ENCODE results near the gene FAM200B.
"Not testable (repeated sequence)": the region's sequence is repeated elsewhere in the genome, so short reads cannot be mapped to it uniquely, and the experiment has no call there.

The FAM200B gene

DNA sequence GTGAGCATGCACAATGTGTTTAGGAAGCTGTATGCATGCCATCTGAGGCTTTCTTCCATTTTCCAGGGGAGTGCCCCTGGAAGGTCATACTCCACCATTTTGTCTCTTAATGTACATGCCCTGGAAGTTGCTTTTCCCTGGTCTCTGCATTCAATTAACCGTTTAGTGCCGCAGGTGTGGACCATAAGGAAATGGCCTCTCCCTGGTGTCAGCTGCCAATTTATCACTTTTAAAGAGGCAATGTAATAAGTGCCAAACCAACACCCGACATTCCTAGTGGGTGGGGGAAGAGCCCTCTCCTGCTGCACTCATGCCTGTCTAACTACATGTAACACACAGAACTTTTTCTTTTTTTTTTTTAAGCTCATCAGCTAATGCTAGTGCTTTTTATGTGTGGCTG lies 14.1 kb downstream of the FAM200B start:
- no peak for DNase-seq (ENCODE audit: low read depth in 2 of 2)

- no peak for DNase-seq (ENCODE audit: low read depth in 2 of 2)
Measured at GRCh38 chr4:15696866-15697265, 15.2 kb downstream of the FAM200B start.

- DNase-seq (ENCODE audit: low read depth in 2 of 2), result peak; percentile 4 to 10
Measured at GRCh38 chr4:15702941-15703403, 21.3 kb downstream of the FAM200B start, which contains the start of gene BST1. TSS of gene BST1 (plus strand) at chr4:15703065. CDS start at chr4:15703145, 80 bp downstream.

DNA sequence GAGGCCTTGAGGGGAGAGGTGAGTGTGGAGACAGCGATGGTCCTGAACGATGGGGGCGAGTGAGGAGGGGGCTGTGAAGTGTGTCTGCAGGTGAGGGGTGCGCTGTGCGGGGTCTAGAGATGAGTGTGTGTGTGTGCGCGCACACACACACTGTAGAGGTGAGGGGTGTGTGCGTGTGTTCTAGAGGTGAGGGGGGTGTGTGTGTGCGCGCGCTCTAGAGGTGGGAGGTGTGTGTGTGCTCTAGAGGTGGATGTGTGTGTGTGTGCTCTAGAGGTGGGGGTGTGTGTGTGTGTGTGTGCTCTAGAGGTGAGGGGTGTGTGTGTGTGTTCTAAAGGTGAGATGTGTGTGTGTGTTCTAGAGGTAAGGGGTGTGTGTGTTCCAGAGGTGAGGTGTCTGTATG lies 21.8 kb downstream of the FAM200B start:
- no peak for DNase-seq (ENCODE audit: low read depth in 2 of 2)

DNA sequence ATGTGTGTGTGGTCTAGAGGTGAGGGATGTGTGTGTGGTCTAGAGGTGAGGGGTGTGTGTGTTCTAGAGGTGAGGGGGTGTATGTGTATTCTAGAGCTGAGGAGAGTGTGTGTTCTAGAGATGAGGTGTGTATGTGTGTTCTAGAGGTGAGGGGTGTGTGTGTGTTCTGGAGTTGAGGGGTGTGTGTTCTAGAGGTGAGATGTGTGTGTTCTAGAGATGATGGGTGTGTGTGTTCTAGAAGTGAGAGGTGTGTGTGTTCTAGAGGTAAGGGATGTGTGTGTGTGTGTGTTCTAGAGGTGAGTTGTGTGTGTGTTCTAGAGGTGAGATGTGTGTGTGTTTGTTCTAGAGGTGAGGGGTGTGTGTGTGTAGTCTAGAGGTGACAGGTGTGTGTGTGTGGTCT lies 22.5 kb downstream of the FAM200B start:
- no peak for DNase-seq (ENCODE audit: low read depth in 2 of 2)

DNA sequence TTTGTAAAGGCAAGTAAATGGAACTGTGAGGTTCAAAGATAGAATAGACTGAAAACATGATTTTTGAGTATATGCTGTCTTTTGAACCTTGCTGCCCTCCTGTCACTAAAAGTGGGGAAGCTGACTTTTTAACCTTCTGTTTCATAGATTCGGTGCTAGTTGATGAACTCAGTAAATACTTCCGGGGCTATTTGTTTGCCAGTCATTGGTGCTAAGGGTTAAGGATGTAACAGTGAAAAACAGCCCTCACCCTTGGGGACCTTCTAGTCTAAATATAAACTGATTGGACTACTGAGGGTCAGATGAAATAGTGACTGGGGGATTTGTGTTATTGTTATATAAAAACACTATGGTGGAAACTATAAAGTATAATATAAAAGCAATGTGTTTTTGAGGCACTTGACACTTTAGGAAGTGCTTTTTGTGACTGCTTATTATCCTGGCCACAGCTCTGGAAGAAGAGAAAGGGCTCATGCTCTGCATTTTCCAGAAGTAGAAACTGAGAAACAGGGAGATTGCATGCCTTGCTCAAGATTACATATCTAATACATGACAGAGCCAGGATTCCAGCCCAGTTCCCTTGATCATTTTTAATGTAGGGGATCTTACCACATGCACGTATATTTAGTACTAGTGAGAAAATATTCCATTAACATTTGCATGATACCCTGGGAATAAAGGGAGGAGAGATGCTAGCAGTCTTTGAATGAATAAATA lies 25.2 kb downstream of the FAM200B start:
- DNase-seq (ENCODE audit: low read depth in 2 of 2), result no peak

- DNase-seq (ENCODE audit: low read depth in 2 of 2), result no peak
Measured at GRCh38 chr4:15707363-15707715, 25.7 kb downstream of the FAM200B start.

DNA sequence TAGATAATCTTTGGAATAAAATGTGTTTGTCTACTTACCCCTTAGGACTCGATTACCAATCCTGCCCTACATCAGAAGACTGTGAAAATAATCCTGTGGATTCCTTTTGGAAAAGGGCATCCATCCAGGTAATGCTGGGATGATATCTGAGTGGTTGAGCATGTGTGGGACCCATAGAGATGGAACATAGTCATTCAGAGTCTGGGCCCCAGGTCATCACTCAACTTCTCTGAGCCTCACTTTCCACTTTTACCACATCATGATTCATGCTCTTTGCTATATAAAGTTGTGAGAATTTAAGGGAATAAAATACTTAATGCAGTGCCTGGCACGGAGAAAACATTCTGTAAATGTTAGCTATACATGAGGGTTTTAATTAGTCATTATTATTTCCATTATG lies 30.1 kb downstream of the FAM200B start:
- DNase-seq (ENCODE audit: low read depth in 2 of 2), result no peak

DNA sequence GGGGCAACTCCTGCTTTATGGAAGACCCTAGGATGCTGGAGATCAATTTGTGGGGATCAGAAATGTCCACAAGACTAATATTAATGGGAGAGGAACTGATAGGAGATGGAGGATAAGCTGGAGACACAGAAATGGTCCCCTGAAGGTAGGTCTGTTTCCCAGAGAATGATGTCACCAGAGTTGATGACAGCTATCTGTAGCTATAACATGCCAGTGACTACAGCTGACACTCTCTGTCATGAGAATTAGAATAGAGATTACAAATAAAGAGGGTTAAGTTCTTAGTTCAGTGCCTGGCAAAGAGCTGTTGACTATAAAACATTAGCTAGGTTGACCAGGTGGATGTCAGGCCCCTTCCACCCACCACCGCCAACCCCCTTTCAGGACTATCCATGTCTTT lies 30.6 kb downstream of the FAM200B start:
- DNase-seq (ENCODE audit: low read depth in 2 of 2), result no peak

DNA sequence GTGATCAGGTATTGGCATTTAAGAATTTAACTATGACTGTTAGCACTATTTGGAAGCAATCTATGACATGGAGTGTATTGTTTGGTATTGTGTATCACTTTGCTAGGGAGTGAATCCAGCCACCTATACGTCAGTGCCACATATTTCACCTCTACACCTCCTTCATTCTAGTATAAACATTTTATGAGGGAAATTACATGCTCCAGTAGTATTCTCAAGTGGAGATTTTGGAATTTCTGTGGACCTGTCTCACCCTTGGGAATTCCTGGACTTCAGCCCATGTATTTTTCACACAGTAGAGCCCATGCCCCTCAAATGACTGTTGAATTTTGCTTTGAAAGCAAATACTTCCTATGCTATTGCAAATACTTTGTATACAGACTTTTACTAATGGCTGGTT lies 32.5 kb downstream of the FAM200B start:
- no peak for DNase-seq (ENCODE audit: low read depth in 2 of 2)

DNA sequence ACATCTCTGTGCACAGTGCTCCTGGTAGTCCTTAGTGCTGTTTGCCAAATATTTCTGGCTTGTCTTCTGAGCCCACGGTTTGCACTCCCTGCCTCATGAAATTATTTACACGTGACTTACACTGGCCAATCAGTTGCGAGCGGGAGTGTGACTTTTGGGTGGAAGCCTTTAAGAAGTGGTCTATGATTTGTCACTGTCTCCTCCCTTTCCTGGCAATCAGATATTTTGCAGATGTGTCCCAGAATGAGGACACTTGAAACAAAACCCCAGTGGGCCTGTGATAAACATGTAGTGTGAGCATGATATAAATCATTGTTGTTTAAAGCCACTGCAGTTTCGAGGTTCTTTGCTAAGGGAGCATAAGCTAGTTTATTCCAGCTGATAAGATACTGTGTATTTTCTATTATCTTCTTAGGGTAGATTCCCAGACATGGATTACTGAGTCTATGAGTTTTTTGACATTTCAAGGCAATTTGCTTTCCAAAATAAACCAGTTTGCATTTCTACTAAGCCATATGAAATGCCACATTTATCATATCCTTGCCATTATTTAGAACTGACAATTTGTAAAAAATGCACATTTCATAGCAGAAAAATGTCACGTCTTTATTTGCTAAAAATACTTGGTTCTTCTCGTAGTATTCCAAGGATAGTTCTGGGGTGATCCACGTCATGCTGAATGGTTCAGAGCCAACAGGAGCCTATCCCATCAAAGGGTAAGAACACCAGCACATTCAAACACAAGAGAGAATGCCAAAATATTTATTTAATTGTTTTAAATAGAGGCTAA lies 33.2 kb downstream of the FAM200B start:
- no peak for DNase-seq (ENCODE audit: low read depth in 2 of 2)

- no peak for DNase-seq (ENCODE audit: low read depth in 2 of 2)
Measured at GRCh38 chr4:15716115-15716514, 34.5 kb downstream of the FAM200B start.

- no peak for DNase-seq (ENCODE audit: low read depth in 2 of 2)
Measured at GRCh38 chr4:15717086-15717485, 35.5 kb downstream of the FAM200B start.

- DNase-seq (ENCODE audit: low read depth in 2 of 2), result no peak
Measured at GRCh38 chr4:15717657-15718416, 36.2 kb downstream of the FAM200B start.

DNA sequence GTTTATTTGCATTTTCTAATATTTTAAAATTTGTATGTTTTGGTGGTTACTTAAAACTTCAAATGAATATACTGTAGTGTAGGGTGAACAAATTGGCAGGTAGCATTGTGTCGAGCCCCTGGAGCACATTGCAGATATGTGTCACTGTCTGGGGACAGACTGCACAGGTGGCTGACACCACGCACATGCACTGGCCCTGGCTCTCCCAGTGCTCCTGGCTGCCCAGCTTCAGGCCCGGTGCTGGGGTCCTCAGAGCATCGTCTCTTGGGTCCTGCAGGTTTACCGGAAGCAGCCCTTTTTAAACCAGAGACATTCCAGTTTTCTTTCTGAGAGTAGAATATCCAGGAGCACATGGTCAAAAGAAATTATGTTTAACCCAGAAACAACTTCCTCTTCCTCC lies 36.8 kb downstream of the FAM200B start:
- DNase-seq (ENCODE audit: low read depth in 2 of 2), result no peak

- no peak for DNase-seq (ENCODE audit: low read depth in 2 of 2)
Measured at GRCh38 chr4:15718959-15719358, 37.3 kb downstream of the FAM200B start.

GRCh38 chr4:15719506-15719905 lies 37.9 kb downstream of the FAM200B start:
- no peak for DNase-seq (ENCODE audit: low read depth in 2 of 2)

DNA sequence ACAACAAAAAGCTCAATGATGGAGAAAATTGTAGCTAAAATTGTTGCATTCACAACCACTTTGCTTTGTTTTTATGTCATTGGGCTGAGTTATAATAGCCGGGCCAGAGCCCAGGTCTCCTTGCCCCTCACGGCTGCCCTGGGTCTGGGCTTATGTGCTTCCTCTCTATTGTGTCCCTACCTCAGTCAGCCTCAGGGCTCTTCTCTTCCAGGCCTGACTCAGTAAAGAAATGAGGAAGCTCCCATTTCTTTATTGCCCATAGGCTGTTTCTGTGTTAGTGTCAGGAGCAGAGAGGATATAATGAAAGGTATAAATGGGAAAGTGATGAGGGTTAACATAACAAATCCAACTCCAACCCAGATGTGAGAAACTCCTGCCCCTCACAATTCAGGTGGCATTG lies 39.2 kb downstream of the FAM200B start:
- no peak for DNase-seq (ENCODE audit: low read depth in 2 of 2)

GRCh38 chr4:15725608-15726007 lies 44.0 kb downstream of the FAM200B start:
- DNase-seq (ENCODE audit: low read depth in 2 of 2), result no peak

GRCh38 chr4:15729910-15730533 lies 48.4 kb downstream of the FAM200B start:
- DNase-seq (ENCODE audit: low read depth in 2 of 2), result peak in 1 of 2 donors; percentile 7

- not testable (repeated sequence) for DNase-seq (ENCODE audit: low read depth in 2 of 2)
Measured at GRCh38 chr4:15733061-15733460, 51.4 kb downstream of the FAM200B start.

DNA sequence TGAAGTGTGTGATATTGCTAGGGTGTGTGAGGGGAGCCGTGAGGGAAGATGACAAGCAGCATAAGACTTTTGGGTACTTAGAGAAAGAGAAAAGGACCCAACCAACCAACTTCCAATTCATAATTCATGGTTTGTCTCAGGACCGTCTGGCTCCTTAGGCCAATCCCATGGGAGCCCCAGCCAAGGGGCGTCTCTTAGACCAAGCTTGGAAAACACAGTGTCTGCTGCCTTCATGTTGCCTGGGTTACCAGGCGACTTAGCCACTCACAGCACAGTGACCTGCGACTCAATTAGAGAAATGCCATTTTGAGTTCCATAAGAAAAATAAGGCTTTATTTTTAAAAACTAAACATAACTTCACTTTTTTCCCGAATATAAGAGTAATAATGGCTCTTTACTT lies 53.9 kb downstream of the FAM200B start:
- DNase-seq (ENCODE audit: low read depth in 2 of 2), result no peak
